Bronchial epithelial cell (primary cell): Measurements from ENCODE around the gene RGSL1. TPM values are rescaled to one million over a fixed set of nuclear protein-coding genes. Genes with fewer than 3 reads are reported as not detected.

Experiments used
- DNase-seq: peaks from one replicate; pipeline ENCODE4 v3.0.0-alpha.2; 2010; ENCODE audit warnings: low read depth
- FAIRE-seq: peaks from 2 replicates; lab custom pipeline; 2011; peaks lifted over from hg19 to GRCh38; lab: Jason Lieb, UNC
- H3K27me3 ChIP-seq: 2 replicates; pipeline ENCODE4 v1.5.1; 2011; ENCODE audit warnings: low read length; ENCODE audit not compliant: control insufficient read depth, insufficient read depth
- H3K36me3 ChIP-seq: 2 replicates; pipeline ENCODE4 v1.5.1; 2011; ENCODE audit warnings: low read length; ENCODE audit not compliant: control insufficient read depth, insufficient read depth
- H3K4me3 ChIP-seq: 2 replicates; pipeline ENCODE4 v1.5.1; 2011; ENCODE audit warnings: mild to moderate bottlenecking, low read depth, low read length, control low read depth
- CTCF ChIP-seq: IDR thresholded peaks from 2 replicates; pipeline ENCODE4 v1.5.1; 2011; ENCODE audit warnings: mild to moderate bottlenecking, moderate library complexity, low read length, control low read depth, inconsistent platforms; ENCODE audit not compliant: insufficient read depth, severe bottlenecking
- total RNA-seq: library from RNA; depleted of rRNA; stranded (reverse); fragments of >200 nt; gene quantifications from 2 replicates; pipeline ENCODE4 v1.2.1, GENCODE V29; 2014

Gene RGSL1
- total RNA-seq, 1 donor from 2014 or later = not detected

DNA sequence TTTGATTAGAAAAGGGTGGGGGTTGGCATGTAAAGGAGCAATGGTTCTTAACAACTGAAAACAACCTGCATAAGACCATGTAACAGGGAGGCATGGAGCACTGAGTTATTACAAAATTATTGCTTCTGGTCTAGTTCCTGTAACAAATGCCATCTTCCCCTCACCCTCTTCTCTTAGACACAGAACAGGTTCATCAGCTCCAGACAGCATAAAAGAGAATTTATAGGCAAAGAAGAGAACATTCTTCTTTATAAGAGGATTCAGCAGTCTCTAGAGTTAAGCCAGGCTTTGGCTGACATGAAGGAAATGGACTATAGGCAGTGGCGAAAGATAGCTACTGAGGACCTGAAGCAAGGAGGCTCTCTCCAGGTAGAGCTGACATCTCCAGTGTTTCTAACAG lies 38.9 kb downstream of the RGSL1 start:
- no peak for DNase-seq
- Histone ChIP-seq H3K36me3 (no peaks in the 10 kb centered on the region), H3K4me3 (no peak overlapping the region), H3K27me3 (no peaks in the 10 kb centered on the region)
- no peak for FAIRE-seq
- no peak for TF ChIP-seq CTCF

- no peak for DNase-seq
- no peaks in the 10 kb centered on the region for H3K36me3 ChIP-seq
- TF ChIP-seq CTCF = no peak
- no peak overlapping the region for H3K4me3 ChIP-seq
- FAIRE-seq = no peak
- H3K27me3 ChIP-seq = no peaks in the 10 kb centered on the region
Observed at GRCh38 chr1:182493063-182493462, 43.1 kb downstream of the RGSL1 start.

GRCh38 chr1:182495002-182495401 lies 45.1 kb downstream of the RGSL1 start:
- no peak for TF ChIP-seq CTCF
- DNase-seq (no peak), FAIRE-seq (no peak)

DNA sequence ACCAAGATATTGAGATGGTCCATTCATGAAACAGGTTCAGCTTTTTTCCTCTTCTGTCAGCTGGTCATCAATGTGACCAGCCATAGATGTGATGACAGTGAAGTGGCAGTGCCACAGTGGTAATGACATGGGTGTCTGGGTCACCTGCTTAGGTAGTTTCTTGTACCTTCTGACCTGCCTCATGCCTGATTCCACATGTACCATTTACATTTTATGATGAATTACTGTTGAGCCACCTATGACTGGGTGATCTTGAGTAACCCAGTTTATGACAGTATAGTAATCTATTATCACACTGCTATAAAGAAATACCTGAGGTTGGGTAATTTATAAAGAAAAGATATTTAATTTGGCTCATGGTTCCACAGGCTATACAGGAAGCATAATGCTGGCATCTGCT lies 45.7 kb downstream of the RGSL1 start:
- FAIRE-seq (no peak), DNase-seq (no peak)
- Histone ChIP-seq H3K27me3 (no peaks in the 10 kb centered on the region), H3K36me3 (no peaks in the 10 kb centered on the region), H3K4me3 (no peak overlapping the region)
- no peak for TF ChIP-seq CTCF

More at GRCh38 chr1:182495002-182495401, 45.1 kb downstream of the RGSL1 start:
- no peaks in the 10 kb centered on the region for H3K36me3 ChIP-seq
- H3K27me3 ChIP-seq = no peaks in the 10 kb centered on the region
- H3K4me3 ChIP-seq = no peak overlapping the region

GRCh38 chr1:182507685-182508084 lies 57.7 kb downstream of the RGSL1 start:
- Histone ChIP-seq H3K36me3 (no peaks in the 10 kb centered on the region), H3K4me3 (no peak overlapping the region), H3K27me3 (no peaks in the 10 kb centered on the region)
- no peak for DNase-seq
- no peak for FAIRE-seq
- TF ChIP-seq CTCF = no peak

DNA sequence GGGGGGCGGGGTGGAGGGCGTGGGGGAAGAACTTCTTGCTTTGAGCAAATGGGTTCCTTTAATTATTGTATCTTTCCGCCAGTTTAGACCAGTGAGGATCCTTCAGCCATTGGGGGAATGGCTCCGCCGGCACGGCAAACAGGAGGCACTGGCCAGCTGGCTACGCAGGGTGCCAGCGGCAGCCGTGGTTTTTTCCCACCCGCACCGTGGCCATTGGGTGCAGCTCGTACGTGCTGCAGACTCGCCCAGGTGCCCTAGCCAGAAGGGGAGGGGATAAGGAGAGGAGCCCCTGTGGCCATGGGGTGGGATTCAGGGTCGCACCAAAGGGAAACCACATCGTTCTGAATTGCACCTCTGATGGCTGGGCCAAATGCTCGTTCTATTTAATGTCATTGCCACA lies 65.6 kb downstream of the RGSL1 start:
- H3K4me3 ChIP-seq = no peak overlapping the region
- TF ChIP-seq CTCF = no peak
- H3K36me3 ChIP-seq = no peaks in the 10 kb centered on the region
- FAIRE-seq (no peak), DNase-seq (no peak)
- no peaks in the 10 kb centered on the region for H3K27me3 ChIP-seq
